Mammary epithelial cell (primary cell): ENCODE results near the gene ARHGEF40.

Source experiments
- CTCF ChIP-seq, 2 donors: IDR thresholded peaks in 1 of 2; conservative IDR thresholded peaks in 1 of 2; 2 replicates each; pipeline ENCODE4 v1.5.1; 2011 to 2012; ENCODE audit warnings: inconsistent platforms in 2 of 2, low read length in 2 of 2, mild to moderate bottlenecking in 2 of 2, control low read depth in 1 of 2, low read depth in 1 of 2; ENCODE audit not compliant: insufficient read depth in 1 of 2; ENCODE audit errors: extremely low read depth in 1 of 2
- EZH2 ChIP-seq: IDR thresholded peaks from 2 replicates; pipeline ENCODE4 v1.6.1; 2012; ENCODE audit warnings: low read length, inconsistent platforms, borderline replicate concordance

GRCh38 chr14:21042918-21043317 is 27.2 kb upstream of the ARHGEF40 start:
- TF ChIP-seq CTCF (conservative IDR thresholded peaks at IDR 0.05 in 1 of 2, IDR thresholded peaks at IDR 0.05 in 1 of 2; ENCODE audit: extremely low read depth in 1 of 2, insufficient read depth in 1 of 2, low read depth in 1 of 2, low read length in 2 of 2), result no peak
- no peak for TF ChIP-seq EZH2
